ENCODE results near the gene RALGAPA2.

- TF ChIP-seq ZNF70 (CRISPR knock-in tag; IDR thresholded peaks at IDR 0.05) (no peak), PATZ1 (CRISPR knock-in tag; IDR thresholded peaks at IDR 0.05; ENCODE audit: borderline replicate concordance) (no peak), ZNF8 (CRISPR knock-in tag; IDR thresholded peaks at IDR 0.05) (no peak), SNAI2 (CRISPR knock-in tag; IDR thresholded peaks at IDR 0.05) (no peak), ZNF565 (CRISPR knock-in tag; conservative IDR thresholded peaks at IDR 0.05; ENCODE audit: low read depth) (no peak), OSR1 (CRISPR knock-in tag; IDR thresholded peaks at IDR 0.05) (no peak)
- TF ChIP-seq, protein P1, sequence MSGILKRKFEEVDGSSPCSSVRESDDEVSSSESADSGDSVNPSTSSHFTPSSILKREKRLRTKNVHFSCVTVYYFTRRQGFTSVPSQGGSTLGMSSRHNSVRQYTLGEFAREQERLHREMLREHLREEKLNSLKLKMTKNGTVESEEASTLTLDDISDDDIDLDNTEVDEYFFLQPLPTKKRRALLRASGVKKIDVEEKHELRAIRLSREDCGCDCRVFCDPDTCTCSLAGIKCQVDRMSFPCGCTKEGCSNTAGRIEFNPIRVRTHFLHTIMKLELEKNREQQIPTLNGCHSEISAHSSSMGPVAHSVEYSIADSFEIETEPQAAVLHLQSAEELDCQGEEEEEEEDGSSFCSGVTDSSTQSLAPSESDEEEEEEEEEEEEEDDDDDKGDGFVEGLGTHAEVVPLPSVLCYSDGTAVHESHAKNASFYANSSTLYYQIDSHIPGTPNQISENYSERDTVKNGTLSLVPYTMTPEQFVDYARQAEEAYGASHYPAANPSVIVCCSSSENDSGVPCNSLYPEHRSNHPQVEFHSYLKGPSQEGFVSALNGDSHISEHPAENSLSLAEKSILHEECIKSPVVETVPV (CRISPR knock-in tag; IDR thresholded peaks at IDR 0.05): no peak
Observed at GRCh38 chr20:20658871-20659431, 53.5 kb downstream of the RALGAPA2 start.
